ENCODE data around the gene SMOC2.

DNA sequence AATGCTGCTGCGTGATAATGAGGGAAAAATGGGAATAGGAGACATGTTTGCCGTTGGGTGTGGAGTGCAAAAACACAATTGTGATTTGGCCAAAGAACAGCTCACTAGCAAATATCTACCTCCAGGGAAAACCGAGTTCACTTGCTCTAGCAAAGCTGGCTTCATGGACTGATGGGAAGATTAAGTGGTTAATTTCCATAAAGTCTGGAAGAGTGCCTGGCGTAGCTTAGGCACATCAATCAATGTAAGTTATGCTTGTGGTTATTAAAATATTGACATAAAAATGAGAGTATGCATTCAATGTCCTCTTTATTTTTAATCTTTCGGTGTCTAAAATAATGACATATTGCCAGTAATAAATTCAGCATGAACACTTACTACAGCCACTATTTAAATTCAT lies 267.5 kb downstream of the SMOC2 start:
- TF ChIP-seq, protein P1, sequence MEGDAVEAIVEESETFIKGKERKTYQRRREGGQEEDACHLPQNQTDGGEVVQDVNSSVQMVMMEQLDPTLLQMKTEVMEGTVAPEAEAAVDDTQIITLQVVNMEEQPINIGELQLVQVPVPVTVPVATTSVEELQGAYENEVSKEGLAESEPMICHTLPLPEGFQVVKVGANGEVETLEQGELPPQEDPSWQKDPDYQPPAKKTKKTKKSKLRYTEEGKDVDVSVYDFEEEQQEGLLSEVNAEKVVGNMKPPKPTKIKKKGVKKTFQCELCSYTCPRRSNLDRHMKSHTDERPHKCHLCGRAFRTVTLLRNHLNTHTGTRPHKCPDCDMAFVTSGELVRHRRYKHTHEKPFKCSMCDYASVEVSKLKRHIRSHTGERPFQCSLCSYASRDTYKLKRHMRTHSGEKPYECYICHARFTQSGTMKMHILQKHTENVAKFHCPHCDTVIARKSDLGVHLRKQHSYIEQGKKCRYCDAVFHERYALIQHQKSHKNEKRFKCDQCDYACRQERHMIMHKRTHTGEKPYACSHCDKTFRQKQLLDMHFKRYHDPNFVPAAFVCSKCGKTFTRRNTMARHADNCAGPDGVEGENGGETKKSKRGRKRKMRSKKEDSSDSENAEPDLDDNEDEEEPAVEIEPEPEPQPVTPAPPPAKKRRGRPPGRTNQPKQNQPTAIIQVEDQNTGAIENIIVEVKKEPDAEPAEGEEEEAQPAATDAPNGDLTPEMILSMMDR (IDR thresholded peaks at IDR 0.05 in 2 of 3, conservative IDR thresholded peaks at IDR 0.05 in 1 of 3; ENCODE audit: borderline replicate concordance in 1 of 3, insufficient read depth in 1 of 3, low read depth in 2 of 3, low read length in 2 of 3): no peak
- no peak for TF ChIP-seq SIN3A (IDR thresholded peaks at IDR 0.05; ENCODE audit: low read depth)
- no peak for TF ChIP-seq SP1 (IDR thresholded peaks at IDR 0.05; ENCODE audit: low read depth)
- no peak for TF ChIP-seq POLR2AphosphoS5 (IDR thresholded peaks at IDR 0.05; ENCODE audit: low read depth, low read length)
- TF ChIP-seq, protein P2, sequence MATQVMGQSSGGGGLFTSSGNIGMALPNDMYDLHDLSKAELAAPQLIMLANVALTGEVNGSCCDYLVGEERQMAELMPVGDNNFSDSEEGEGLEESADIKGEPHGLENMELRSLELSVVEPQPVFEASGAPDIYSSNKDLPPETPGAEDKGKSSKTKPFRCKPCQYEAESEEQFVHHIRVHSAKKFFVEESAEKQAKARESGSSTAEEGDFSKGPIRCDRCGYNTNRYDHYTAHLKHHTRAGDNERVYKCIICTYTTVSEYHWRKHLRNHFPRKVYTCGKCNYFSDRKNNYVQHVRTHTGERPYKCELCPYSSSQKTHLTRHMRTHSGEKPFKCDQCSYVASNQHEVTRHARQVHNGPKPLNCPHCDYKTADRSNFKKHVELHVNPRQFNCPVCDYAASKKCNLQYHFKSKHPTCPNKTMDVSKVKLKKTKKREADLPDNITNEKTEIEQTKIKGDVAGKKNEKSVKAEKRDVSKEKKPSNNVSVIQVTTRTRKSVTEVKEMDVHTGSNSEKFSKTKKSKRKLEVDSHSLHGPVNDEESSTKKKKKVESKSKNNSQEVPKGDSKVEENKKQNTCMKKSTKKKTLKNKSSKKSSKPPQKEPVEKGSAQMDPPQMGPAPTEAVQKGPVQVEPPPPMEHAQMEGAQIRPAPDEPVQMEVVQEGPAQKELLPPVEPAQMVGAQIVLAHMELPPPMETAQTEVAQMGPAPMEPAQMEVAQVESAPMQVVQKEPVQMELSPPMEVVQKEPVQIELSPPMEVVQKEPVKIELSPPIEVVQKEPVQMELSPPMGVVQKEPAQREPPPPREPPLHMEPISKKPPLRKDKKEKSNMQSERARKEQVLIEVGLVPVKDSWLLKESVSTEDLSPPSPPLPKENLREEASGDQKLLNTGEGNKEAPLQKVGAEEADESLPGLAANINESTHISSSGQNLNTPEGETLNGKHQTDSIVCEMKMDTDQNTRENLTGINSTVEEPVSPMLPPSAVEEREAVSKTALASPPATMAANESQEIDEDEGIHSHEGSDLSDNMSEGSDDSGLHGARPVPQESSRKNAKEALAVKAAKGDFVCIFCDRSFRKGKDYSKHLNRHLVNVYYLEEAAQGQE (IDR thresholded peaks at IDR 0.05; ENCODE audit: low read depth): no peak
- TF ChIP-seq, protein P3, sequence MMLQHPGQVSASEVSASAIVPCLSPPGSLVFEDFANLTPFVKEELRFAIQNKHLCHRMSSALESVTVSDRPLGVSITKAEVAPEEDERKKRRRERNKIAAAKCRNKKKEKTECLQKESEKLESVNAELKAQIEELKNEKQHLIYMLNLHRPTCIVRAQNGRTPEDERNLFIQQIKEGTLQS (IDR thresholded peaks at IDR 0.05): no peak
- TF ChIP-seq POLR2A (IDR thresholded peaks at IDR 0.05; ENCODE audit: borderline replicate concordance, extremely low read depth, insufficient read depth, insufficient read length): no peak
- TF ChIP-seq ELF1 (IDR thresholded peaks at IDR 0.05; ENCODE audit: borderline replicate concordance, low read depth): no peak
- TF ChIP-seq, protein P4, sequence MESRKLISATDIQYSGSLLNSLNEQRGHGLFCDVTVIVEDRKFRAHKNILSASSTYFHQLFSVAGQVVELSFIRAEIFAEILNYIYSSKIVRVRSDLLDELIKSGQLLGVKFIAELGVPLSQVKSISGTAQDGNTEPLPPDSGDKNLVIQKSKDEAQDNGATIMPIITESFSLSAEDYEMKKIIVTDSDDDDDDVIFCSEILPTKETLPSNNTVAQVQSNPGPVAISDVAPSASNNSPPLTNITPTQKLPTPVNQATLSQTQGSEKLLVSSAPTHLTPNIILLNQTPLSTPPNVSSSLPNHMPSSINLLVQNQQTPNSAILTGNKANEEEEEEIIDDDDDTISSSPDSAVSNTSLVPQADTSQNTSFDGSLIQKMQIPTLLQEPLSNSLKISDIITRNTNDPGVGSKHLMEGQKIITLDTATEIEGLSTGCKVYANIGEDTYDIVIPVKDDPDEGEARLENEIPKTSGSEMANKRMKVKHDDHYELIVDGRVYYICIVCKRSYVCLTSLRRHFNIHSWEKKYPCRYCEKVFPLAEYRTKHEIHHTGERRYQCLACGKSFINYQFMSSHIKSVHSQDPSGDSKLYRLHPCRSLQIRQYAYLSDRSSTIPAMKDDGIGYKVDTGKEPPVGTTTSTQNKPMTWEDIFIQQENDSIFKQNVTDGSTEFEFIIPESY (IDR thresholded peaks at IDR 0.05; ENCODE audit: extremely low read depth, insufficient replicate concordance, low read length): no peak
- no peak for TF ChIP-seq YY1 (IDR thresholded peaks at IDR 0.05; ENCODE audit: extremely low read depth, insufficient replicate concordance, low read depth, low read length)
- TF ChIP-seq EGR1 (IDR thresholded peaks at IDR 0.05; ENCODE audit: low read depth): no peak
- TF ChIP-seq TCF7L2 (IDR thresholded peaks at IDR 0.05; ENCODE audit: borderline replicate concordance, extremely low read depth, insufficient read depth, insufficient read length): no peak
- TF ChIP-seq RAD21 (IDR thresholded peaks at IDR 0.05; ENCODE audit: low read depth): no peak
